Activated CD8-positive, alpha-beta memory T cell treated with anti-CD3 and anti-CD28 coated beads for 1 hour (primary cell): ENCODE data around the gene UTS2R.

Experiments used
- DNase-seq, 2 donors: peaks; one replicate each; pipeline ENCODE4 v3.0.0-alpha.2; 2020; ENCODE audit warnings: low read depth in 1 of 2; ENCODE audit errors: extremely low read depth in 1 of 2

UTS2R gene

GRCh38 chr17:82386881-82387704, 15.5 kb downstream of the UTS2R start:
- DNase-seq, result no peak

- DNase-seq, result no peak
Measured at GRCh38 chr17:82387705-82388106, 16.1 kb downstream of the UTS2R start.

GRCh38 chr17:82388223-82388921, 16.8 kb downstream of the UTS2R start:
- DNase-seq, result no peak

GRCh38 chr17:82388922-82389283, 17.3 kb downstream of the UTS2R start:
- no peak for DNase-seq

GRCh38 chr17:82389379-82389778, 17.8 kb downstream of the UTS2R start:
- no peak for DNase-seq

GRCh38 chr17:82390015-82390859, 18.7 kb downstream of the UTS2R start:
- no peak for DNase-seq

GRCh38 chr17:82390860-82391435, 19.4 kb downstream of the UTS2R start:
- no peak for DNase-seq

GRCh38 chr17:82391496-82392066, 20.0 kb downstream of the UTS2R start:
- no peak for DNase-seq

- DNase-seq, result no peak
Measured at GRCh38 chr17:82392209-82392920, 20.8 kb downstream of the UTS2R start.

GRCh38 chr17:82392941-82393340, 21.4 kb downstream of the UTS2R start:
- no peak for DNase-seq

GRCh38 chr17:82394278-82394677, 22.7 kb downstream of the UTS2R start:
- no peak for DNase-seq

GRCh38 chr17:82396601-82397435, 25.3 kb downstream of the UTS2R start:
- DNase-seq, result no peak

GRCh38 chr17:82397449-82398335, 26.1 kb downstream of the UTS2R start:
- no peak for DNase-seq

- no peak for DNase-seq
Measured at GRCh38 chr17:82399041-82399441, 27.5 kb downstream of the UTS2R start.

- no peak for DNase-seq
Measured at GRCh38 chr17:82399601-82400101, 28.1 kb downstream of the UTS2R start.

- no peak for DNase-seq
Measured at GRCh38 chr17:82400206-82400605, 28.6 kb downstream of the UTS2R start.

- peak in 1 of 2 donors; percentile 27 for DNase-seq
Measured at GRCh38 chr17:82400830-82401229, 29.3 kb downstream of the UTS2R start.

GRCh38 chr17:82402865-82403264, 31.3 kb downstream of the UTS2R start:
- no peak for DNase-seq
